Measurements from ENCODE around the gene KCNK2. TPM values are rescaled to one million over a fixed set of nuclear protein-coding genes. Genes with fewer than 3 reads are reported as not detected.

KCNK2 gene
- total and polyA plus RNA-seq, 2 of the 4 experiments (the other 2 are of a cell fraction): 45.9 to 86.9 TPM

DNA sequence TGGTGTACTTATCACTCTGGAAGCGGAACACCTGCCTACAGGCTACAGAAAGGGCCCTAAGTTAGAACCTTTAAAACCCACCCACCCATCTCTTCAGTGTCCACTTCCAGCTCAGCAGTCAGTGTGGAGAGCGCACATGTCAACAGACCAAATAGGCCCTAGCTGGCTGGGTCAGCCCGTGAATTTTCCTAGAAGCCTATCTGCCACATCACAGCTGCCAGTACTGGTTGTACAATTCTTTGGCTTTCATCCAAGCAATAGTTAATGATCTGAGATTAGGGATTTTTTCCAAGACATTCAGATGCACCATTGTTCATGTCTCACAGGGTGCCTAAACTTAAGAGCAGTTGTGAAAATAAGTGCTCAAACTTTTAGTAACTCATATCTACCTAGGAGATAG is 197.1 kb downstream of the KCNK2 start:
- Histone ChIP-seq H3K27ac (ENCODE audit: insufficient read depth, low read length) (no peak overlapping the region), H4K20me1 (ENCODE audit: insufficient read depth, low read length) (no peaks in the 10 kb centered on the region), H3K9me1 (ENCODE audit: insufficient read depth, low read length) (no peaks in the 10 kb centered on the region), H2BK20ac (ENCODE audit: low read depth, low read length) (peak overlapping the region; percentile 38; the same call in 1 of the 2 replicates), H3K56ac (ENCODE audit: extremely low read depth, insufficient read depth, low read length) (no peak overlapping the region), H2AFZ (replicated peaks; ENCODE audit: low read length, poor library complexity) (no peak overlapping the region), H2AK5ac (ENCODE audit: low read depth, low read length) (no peak overlapping the region), H3K79me1 (ENCODE audit: low read depth in 1 of 2, low read length in 2 of 2) (no peaks in the 10 kb centered on the region), H4K8ac (ENCODE audit: low read depth in 2 of 2, low read length in 2 of 2) (no peak overlapping the region), H2BK15ac (ENCODE audit: low read depth, low read length) (no peak overlapping the region; the same call in 2 of the 3 replicates), H3K4me3 (ENCODE audit: insufficient read depth, low read depth, low read length) (no peak overlapping the region), H4K5ac (ENCODE audit: low read depth, low read length) (no peak overlapping the region), H3K9me3 (ENCODE audit: control insufficient read depth, insufficient read depth, low read length) (no peaks in the 10 kb centered on the region; the same call in 1 of the 2 replicates), H3K4me2 (ENCODE audit: low read depth, low read length) (no peak overlapping the region), H2AK9ac (replicated peaks; ENCODE audit: low read depth, low read length, poor library complexity) (no peak overlapping the region), H3K14ac (replicated peaks; ENCODE audit: low read depth, low read length) (no peak overlapping the region), H2BK120ac (ENCODE audit: low read depth, low read length) (0 out of 2 replicates have a peak overlapping the region, but pooled peaks have one; percentile 26), H3K9ac (ENCODE audit: low read depth, low read length) (no peak overlapping the region), H3K23ac (ENCODE audit: low read depth, low read length) (no peak overlapping the region), H3K4me1 (ENCODE audit: control insufficient read depth, insufficient read depth, low read length) (peaks cover 5% of the 10 kb centered on the region; the same call in 1 of the 2 replicates), H3K36me3 (ENCODE audit: control insufficient read depth, insufficient read depth, low read length) (no peaks in the 10 kb centered on the region), H3K27me3 (ENCODE audit: control insufficient read depth, insufficient read depth, low read length) (no peaks in the 10 kb centered on the region), H4K91ac (ENCODE audit: insufficient read depth, low read depth, low read length) (no peak overlapping the region), H3K18ac (ENCODE audit: low read depth, low read length) (no peak overlapping the region; the same call in 1 of the 2 replicates), H2BK5ac (ENCODE audit: low read depth, low read length, poor library complexity, severe bottlenecking) (no peak overlapping the region), H3K4ac (ENCODE audit: low read depth, low read length) (peak overlapping the region; percentile 13; the same call in 1 of the 2 replicates)
- intact Hi-C loops (cut with micrococcal nuclease): no loop called here
- in situ Hi-C loops (cut with MboI; ENCODE audit: low sequenced_read_pairs): no loop called here
- dilution Hi-C loops (cut with HindIII; ENCODE audit: low sequenced_read_pairs, unreplicated experiment): no loop called here
- DNase-seq (no peak), ATAC-seq (ENCODE audit: low read depth) (no peak)
- no CpG with 5 or more reads among the region's 3 CpGs for WGBS, 2 experiments (ENCODE audit: extremely low coverage in 2 of 2, insufficient read length in 1 of 2)
- no peak for TF ChIP-seq MAZ (IDR thresholded peaks at IDR 0.05; ENCODE audit: borderline replicate concordance, low read depth, low read length)
- no peak for TF ChIP-seq CHD1 (IDR thresholded peaks at IDR 0.05; ENCODE audit: low read depth, low read length)
- TF ChIP-seq CTCF (conservative IDR thresholded peaks at IDR 0.05; ENCODE audit: low read depth, low read length): no peak
- TF ChIP-seq ELK1 (IDR thresholded peaks at IDR 0.05; ENCODE audit: borderline replicate concordance, low read depth, low read length): no peak
- no peak for TF ChIP-seq MAFK (IDR thresholded peaks at IDR 0.05; ENCODE audit: low read depth, low read length)
- no peak for TF ChIP-seq FOS (IDR thresholded peaks at IDR 0.05; ENCODE audit: low read depth, low read length)
- TF ChIP-seq RFX5 (IDR thresholded peaks at IDR 0.05; ENCODE audit: low read depth, low read length): no peak
- TF ChIP-seq CEBPB (IDR thresholded peaks at IDR 0.05; ENCODE audit: low read depth, low read length): no peak
- TF ChIP-seq BHLHE40 (IDR thresholded peaks at IDR 0.05; ENCODE audit: low read depth, low read length): no peak
- no peak for TF ChIP-seq RAD21 (IDR thresholded peaks at IDR 0.05; ENCODE audit: low read length)
- TF ChIP-seq NFE2L2 (IDR thresholded peaks at IDR 0.05; ENCODE audit: low read depth, low read length): no peak
- TF ChIP-seq MXI1 (IDR thresholded peaks at IDR 0.05; ENCODE audit: borderline replicate concordance, low read depth, low read length): no peak
- TF ChIP-seq SMC3 (IDR thresholded peaks at IDR 0.05; ENCODE audit: low read depth, low read length): no peak
- TF ChIP-seq, protein P1, sequence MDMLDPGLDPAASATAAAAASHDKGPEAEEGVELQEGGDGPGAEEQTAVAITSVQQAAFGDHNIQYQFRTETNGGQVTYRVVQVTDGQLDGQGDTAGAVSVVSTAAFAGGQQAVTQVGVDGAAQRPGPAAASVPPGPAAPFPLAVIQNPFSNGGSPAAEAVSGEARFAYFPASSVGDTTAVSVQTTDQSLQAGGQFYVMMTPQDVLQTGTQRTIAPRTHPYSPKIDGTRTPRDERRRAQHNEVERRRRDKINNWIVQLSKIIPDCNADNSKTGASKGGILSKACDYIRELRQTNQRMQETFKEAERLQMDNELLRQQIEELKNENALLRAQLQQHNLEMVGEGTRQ (IDR thresholded peaks at IDR 0.05; ENCODE audit: low read depth, low read length): no peak
- TF ChIP-seq RCOR1 (IDR thresholded peaks at IDR 0.05; ENCODE audit: insufficient replicate concordance, low read length): no peak
- no peak for TF ChIP-seq POLR2A (IDR thresholded peaks at IDR 0.05; ENCODE audit: low read depth, low read length)
- POLR2A ChIA-PET (ENCODE audit: unreplicated experiment): no interaction called here
- BruUV-seq (replicated peaks): no TSS peak
- CTCF ChIA-PET: interaction anchor here (1.4 kb wide), 1 partner anchor 10 kb away, joined by 3 read pairs; no protein-coding TSS in a partner anchor
